Type B pancreatic cell (in vitro differentiated cells): ENCODE measurements around the gene CCDC184. TPM values are rescaled to one million over a fixed set of nuclear protein-coding genes. Genes with fewer than 3 reads are reported as not detected.

Experiments used
- DNase-seq: peaks from one replicate; pipeline ENCODE4 v3.0.0; 2021; ENCODE audit warnings: mixed read lengths; ENCODE audit not compliant: unreplicated experiment; ENCODE audit errors: extremely low spot score
- H3K27ac Mint-ChIP-seq: 2 replicates; pipeline ENCODE4 v1.8.0; 2021; ENCODE audit warnings: mild to moderate bottlenecking, mixed read lengths
- H3K27me3 Mint-ChIP-seq: 2 replicates; pipeline ENCODE4 v1.8.0; 2021; ENCODE audit warnings: mixed read lengths
- H3K36me3 Mint-ChIP-seq: 2 replicates; pipeline ENCODE4 v1.8.0; 2021; ENCODE audit warnings: mixed read lengths
- H3K4me1 Mint-ChIP-seq: one replicate; pipeline ENCODE4 v1.8.0; 2021; ENCODE audit warnings: mixed read lengths; ENCODE audit not compliant: unreplicated experiment
- H3K4me3 Mint-ChIP-seq: 2 replicates; pipeline ENCODE4 v1.8.0; 2021; ENCODE audit warnings: mild to moderate bottlenecking, mixed read lengths
- H3K9me3 Mint-ChIP-seq: 2 replicates; pipeline ENCODE4 v1.8.0; 2021; ENCODE audit warnings: mixed read lengths
- CTCF ChIP-seq: fragments of 200-600 bp; sonication (generic); conservative IDR thresholded peaks from 2 replicates; pipeline ENCODE4 v1.5.0; 2021; ENCODE audit warnings: antibody characterized with exemption, mild to moderate bottlenecking
- total RNA-seq: library from RNA; stranded (reverse); gene quantifications from 2 replicates; pipeline ENCODE4 v1.2.1, GENCODE V29; 2021; ENCODE audit warnings: low replicate concordance

The CCDC184 gene
- total RNA-seq, 1 donor from 2014 or later, result 2.4 TPM

- Mint-ChIP-seq H3K27me3 (peaks cover 16% of the 10 kb centered on the region), H3K36me3 (no peaks in the 10 kb centered on the region), H3K4me3 (peak overlapping the region; percentile 7), H3K9me3 (no peaks in the 10 kb centered on the region), H3K27ac (peak overlapping the region; percentile 74), H3K4me1 (peaks cover 29% of the 10 kb centered on the region)
- no peak for TF ChIP-seq CTCF
- DNase-seq, result no peak
These were observed 11.4 kb downstream of the CCDC184 start for GRCh38 chr12:48194799-48195201.

DNA sequence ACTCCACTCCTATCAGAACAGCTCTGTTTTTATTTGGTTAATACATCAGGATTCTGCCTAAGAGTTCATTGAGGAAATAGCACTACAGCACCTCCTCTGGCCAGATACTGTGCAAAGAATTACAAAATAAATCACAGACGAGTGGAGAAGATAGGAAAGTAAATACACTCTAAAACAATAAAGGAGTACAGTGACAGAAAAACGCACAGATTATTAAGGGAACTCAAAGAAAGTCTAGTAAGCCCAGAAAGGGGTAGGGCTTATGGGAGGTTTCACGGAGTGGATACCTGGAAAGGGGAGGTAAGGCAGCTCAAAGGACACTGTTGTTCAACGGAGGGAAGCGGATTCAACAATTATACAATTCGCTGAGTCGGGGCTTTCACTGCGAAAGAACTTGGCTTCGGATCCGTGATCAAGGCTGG is 14.1 kb downstream of the CCDC184 start:
- H3K27ac Mint-ChIP-seq, result peak overlapping the region; percentile 94
- peaks cover 31% of the 10 kb centered on the region for H3K4me1 Mint-ChIP-seq
- DNase-seq, result no peak
- H3K9me3 Mint-ChIP-seq, result no peaks in the 10 kb centered on the region
- peaks cover 3% of the 10 kb centered on the region for H3K27me3 Mint-ChIP-seq
- peak overlapping the region; percentile 91 for H3K4me3 Mint-ChIP-seq
- peak; percentile 71 for TF ChIP-seq CTCF
- H3K36me3 Mint-ChIP-seq, result peaks cover 11% of the 10 kb centered on the region

GRCh38 chr12:48197971-48198671 is 14.7 kb downstream of the CCDC184 start:
- peaks cover 31% of the 10 kb centered on the region for H3K4me1 Mint-ChIP-seq
- peak overlapping the region; percentile 91 for H3K4me3 Mint-ChIP-seq
- H3K27me3 Mint-ChIP-seq, result peaks cover 3% of the 10 kb centered on the region
- TF ChIP-seq CTCF, result no peak
- peak; percentile 93 for DNase-seq
- H3K27ac Mint-ChIP-seq, result peak overlapping the region; percentile 94
- H3K36me3 Mint-ChIP-seq, result peaks cover 15% of the 10 kb centered on the region
- peaks cover 4% of the 10 kb centered on the region for H3K9me3 Mint-ChIP-seq

DNA sequence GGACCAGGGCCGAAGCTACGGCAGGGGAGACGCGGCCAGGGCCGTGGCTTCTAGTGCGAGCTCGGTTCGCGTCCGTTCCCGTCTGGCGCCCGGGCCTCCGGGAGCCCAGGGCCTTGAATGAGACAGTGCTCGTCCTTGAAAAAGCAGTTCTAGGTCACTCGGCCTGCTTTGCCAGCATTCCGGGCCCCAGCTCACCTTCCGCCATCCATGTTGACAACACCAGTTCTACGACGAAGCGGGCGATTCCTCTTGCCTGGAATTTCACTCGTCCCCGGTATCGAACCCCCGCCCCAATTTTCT is 15.2 kb downstream of the CCDC184 start:
- Mint-ChIP-seq H3K27ac (peak overlapping the region; percentile 94), H3K36me3 (peaks cover 19% of the 10 kb centered on the region), H3K4me1 (peaks cover 31% of the 10 kb centered on the region), H3K27me3 (peaks cover 2% of the 10 kb centered on the region), H3K4me3 (peak overlapping the region; percentile 91), H3K9me3 (peaks cover 4% of the 10 kb centered on the region)
- TF ChIP-seq CTCF, result no peak
- no peak for DNase-seq

GRCh38 chr12:48198985-48199384 is 15.5 kb downstream of the CCDC184 start:
- Mint-ChIP-seq H3K4me1 (peaks cover 31% of the 10 kb centered on the region), H3K9me3 (peaks cover 4% of the 10 kb centered on the region), H3K36me3 (peaks cover 19% of the 10 kb centered on the region), H3K27me3 (no peaks in the 10 kb centered on the region), H3K27ac (peak overlapping the region; percentile 94), H3K4me3 (peak overlapping the region; percentile 91)
- DNase-seq, result no peak
- no peak for TF ChIP-seq CTCF
